Stimulated activated naive B cell treated with anti-CD40 and anti-IgM and Interleukin-4, amounts not matched to agents 10 μg/mL and 1 μg/mL and 100 μg/mL, for 72 hours (primary cell): ENCODE results near the gene OR4E1.
"Not testable (repeated sequence)": the region's sequence is repeated elsewhere in the genome, so short reads cannot be mapped to it uniquely, and the experiment has no call there.

Experiments
- ATAC-seq, 2 donors: fragments of 150-1000 bp; cut with Tn5 transposase; replicated peaks; 2 replicates each; pipeline ENCODE4 v1.10.0; 2021; ENCODE audit warnings: moderate library complexity in 1 of 2
- DNase-seq: peaks from one replicate; pipeline ENCODE4 v3.0.0; 2021
- H3K27ac Mint-ChIP-seq: one replicate; pipeline ENCODE4 v1.8.0; 2022; ENCODE audit warnings: mild to moderate bottlenecking, mixed read lengths
- H3K27me3 Mint-ChIP-seq, 2 donors: one replicate each; pipeline ENCODE4 v1.8.0; 2022; ENCODE audit warnings: mixed read lengths in 2 of 2
- H3K36me3 Mint-ChIP-seq, 2 donors: one replicate each; pipeline ENCODE4 v1.8.0; 2022; ENCODE audit warnings: mixed read lengths in 2 of 2, mild to moderate bottlenecking in 1 of 2
- H3K4me1 Mint-ChIP-seq, 2 donors: one replicate each; pipeline ENCODE4 v1.8.0; 2022; ENCODE audit warnings: mixed read lengths in 2 of 2, mild to moderate bottlenecking in 1 of 2
- H3K4me3 Mint-ChIP-seq, 2 donors: one replicate each; pipeline ENCODE4 v1.8.0; 2022; ENCODE audit warnings: mild to moderate bottlenecking in 2 of 2, mixed read lengths in 2 of 2, moderate library complexity in 1 of 2
- H3K9me3 Mint-ChIP-seq, 2 donors: one replicate each; pipeline ENCODE4 v1.8.0; 2022; ENCODE audit warnings: mixed read lengths in 2 of 2, mild to moderate bottlenecking in 1 of 2

Gene OR4E1

GRCh38 chr14:21630503-21630902 is 43.1 kb downstream of the OR4E1 start:
- H3K4me1 Mint-ChIP-seq, ATAC-seq, DNase-seq, H3K9me3 Mint-ChIP-seq, H3K4me3 Mint-ChIP-seq, H3K27ac Mint-ChIP-seq, H3K36me3 Mint-ChIP-seq: not testable (repeated sequence)
- H3K27me3 Mint-ChIP-seq = peaks cover 10 to 14% of the 10 kb centered on the region in 2 donors

GRCh38 chr14:21626491-21627230 is 47.0 kb downstream of the OR4E1 start:
- Mint-ChIP-seq H3K9me3 (peaks cover 0 to 5% of the 10 kb centered on the region in 2 donors), H3K27me3 (peaks cover 19 to 23% of the 10 kb centered on the region in 2 donors), H3K4me3 (no peak overlapping the region), H3K27ac (no peak overlapping the region), H3K36me3 (no peaks in the 10 kb centered on the region), H3K4me1 (no peaks in the 10 kb centered on the region)
- DNase-seq (no peak), ATAC-seq (no peak)
